ENCODE results near the gene HYAL4. TPM values are rescaled to one million over a fixed set of nuclear protein-coding genes. Genes with fewer than 3 reads are reported as not detected.
"Not testable (repeated sequence)": the region's sequence is repeated elsewhere in the genome, so short reads cannot be mapped to it uniquely, and the experiment has no call there.

Gene HYAL4
- total RNA-seq, 4 donors from 2014 or later = not detected

- Histone ChIP-seq H3K36me3 (no peaks in the 10 kb centered on the region), H3K27ac (no peak overlapping the region), H3K9me3 (no peaks in the 10 kb centered on the region), H3K4me3 (no peak overlapping the region), H3K27me3 (no peaks in the 10 kb centered on the region), H3K4me1 (no peaks in the 10 kb centered on the region)
- intact Hi-C loops (cut with DNase I; ENCODE audit: low total_unique reads) (no loop called here), in situ Hi-C loops (cut with MboI; ENCODE audit: low pct_ligation_motif_present in 1 of 4, low pct_unique_long_range_greater_than_20kb in 1 of 4, low sequenced_read_pairs in 3 of 4) (no loop called here)
- no peak for TF ChIP-seq EP300 (IDR thresholded peaks at IDR 0.05; ENCODE audit: low read depth)
- no peak for TF ChIP-seq POLR2AphosphoS5 (IDR thresholded peaks at IDR 0.05)
- TF ChIP-seq POLR2A (IDR thresholded peaks at IDR 0.05) = no peak
- no peak for TF ChIP-seq CTCF (IDR thresholded peaks at IDR 0.05)
- no peak for DNase-seq
Observed at GRCh38 chr7:123811056-123811455, 33.9 kb upstream of the HYAL4 start.

- TF ChIP-seq POLR2A (IDR thresholded peaks at IDR 0.05) (no peak), EP300 (IDR thresholded peaks at IDR 0.05; ENCODE audit: low read depth) (no peak), POLR2AphosphoS5 (IDR thresholded peaks at IDR 0.05) (no peak), CTCF (IDR thresholded peaks at IDR 0.05) (no peak)
- Histone ChIP-seq H3K27me3 (no peaks in the 10 kb centered on the region), H3K9me3 (no peaks in the 10 kb centered on the region), H3K4me3 (no peak overlapping the region), H3K27ac (no peak overlapping the region), H3K36me3 (no peaks in the 10 kb centered on the region), H3K4me1 (no peaks in the 10 kb centered on the region)
- no peak for DNase-seq
- in situ Hi-C loops (cut with MboI; ENCODE audit: low pct_ligation_motif_present in 1 of 4, low pct_unique_long_range_greater_than_20kb in 1 of 4, low sequenced_read_pairs in 3 of 4) (no loop called here), intact Hi-C loops (cut with DNase I; ENCODE audit: low total_unique reads) (no loop called here)
- WGBS, 2 donors (ENCODE audit: low coverage in 1 of 2) = 66 to 85% methylated on average over 3 of the region's 3 CpGs
Observed at GRCh38 chr7:123816916-123817315, 28.1 kb upstream of the HYAL4 start.

GRCh38 chr7:123819001-123819400, 26.0 kb upstream of the HYAL4 start:
- no peak overlapping the region for H3K27ac ChIP-seq
- intact Hi-C loops (cut with DNase I; ENCODE audit: low total_unique reads) (no loop called here), in situ Hi-C loops (cut with MboI; ENCODE audit: low pct_ligation_motif_present in 1 of 4, low pct_unique_long_range_greater_than_20kb in 1 of 4, low sequenced_read_pairs in 3 of 4) (no loop called here)
- H3K36me3 ChIP-seq = no peaks in the 10 kb centered on the region
- H3K9me3 ChIP-seq = no peaks in the 10 kb centered on the region
- no peak overlapping the region for H3K4me3 ChIP-seq
- TF ChIP-seq CTCF (IDR thresholded peaks at IDR 0.05) (no peak), POLR2A (IDR thresholded peaks at IDR 0.05) (no peak), POLR2AphosphoS5 (IDR thresholded peaks at IDR 0.05) (no peak), EP300 (IDR thresholded peaks at IDR 0.05; ENCODE audit: low read depth) (no peak)
- DNase-seq = no peak
- 57 to 64% methylated on average over 4 of the region's 4 CpGs for WGBS, 2 donors (ENCODE audit: low coverage in 1 of 2)
- peaks cover 0 to 1% (median 0%) of the 10 kb centered on the region in 4 donors for H3K4me1 ChIP-seq
- no peaks in the 10 kb centered on the region for H3K27me3 ChIP-seq

GRCh38 chr7:123819795-123820194, 25.2 kb upstream of the HYAL4 start:
- intact Hi-C loops (cut with DNase I; ENCODE audit: low total_unique reads); H3K4me1 ChIP-seq; DNase-seq; H3K27ac ChIP-seq; H3K27me3 ChIP-seq; in situ Hi-C loops (cut with MboI; ENCODE audit: low pct_ligation_motif_present in 1 of 4, low pct_unique_long_range_greater_than_20kb in 1 of 4, low sequenced_read_pairs in 3 of 4); H3K36me3 ChIP-seq; H3K4me3 ChIP-seq; H3K9me3 ChIP-seq: not testable (repeated sequence)
- WGBS, 2 donors (ENCODE audit: low coverage in 1 of 2) = 79 to 87% methylated on average over 4 of the region's 4 CpGs

GRCh38 chr7:123820864-123821263, 24.1 kb upstream of the HYAL4 start:
- peaks cover 0 to 16% (median 3%) of the 10 kb centered on the region in 4 donors for H3K4me1 ChIP-seq
- no peak for TF ChIP-seq POLR2AphosphoS5 (IDR thresholded peaks at IDR 0.05)
- TF ChIP-seq POLR2A (IDR thresholded peaks at IDR 0.05) = no peak
- TF ChIP-seq EP300 (IDR thresholded peaks at IDR 0.05; ENCODE audit: low read depth) = no peak
- no peak for TF ChIP-seq CTCF (IDR thresholded peaks at IDR 0.05)
- in situ Hi-C loops (cut with MboI; ENCODE audit: low pct_ligation_motif_present in 1 of 4, low pct_unique_long_range_greater_than_20kb in 1 of 4, low sequenced_read_pairs in 3 of 4) (no loop called here), intact Hi-C loops (cut with DNase I; ENCODE audit: low total_unique reads) (no loop called here)
- H3K4me3 ChIP-seq = no peak overlapping the region
- no peaks in the 10 kb centered on the region for H3K27me3 ChIP-seq
- H3K27ac ChIP-seq = no peak overlapping the region
- DNase-seq = no peak
- no peaks in the 10 kb centered on the region for H3K36me3 ChIP-seq
- H3K9me3 ChIP-seq = no peaks in the 10 kb centered on the region
- WGBS, 2 donors (ENCODE audit: low coverage in 1 of 2) = 89 to 90% methylated on average over 2 of the region's 2 CpGs
